ENCODE results near the gene VEZF1.
A peak's percentile ranks its signal among the peaks of the same experiment; 100 is the strongest.

Gene VEZF1, protein sequence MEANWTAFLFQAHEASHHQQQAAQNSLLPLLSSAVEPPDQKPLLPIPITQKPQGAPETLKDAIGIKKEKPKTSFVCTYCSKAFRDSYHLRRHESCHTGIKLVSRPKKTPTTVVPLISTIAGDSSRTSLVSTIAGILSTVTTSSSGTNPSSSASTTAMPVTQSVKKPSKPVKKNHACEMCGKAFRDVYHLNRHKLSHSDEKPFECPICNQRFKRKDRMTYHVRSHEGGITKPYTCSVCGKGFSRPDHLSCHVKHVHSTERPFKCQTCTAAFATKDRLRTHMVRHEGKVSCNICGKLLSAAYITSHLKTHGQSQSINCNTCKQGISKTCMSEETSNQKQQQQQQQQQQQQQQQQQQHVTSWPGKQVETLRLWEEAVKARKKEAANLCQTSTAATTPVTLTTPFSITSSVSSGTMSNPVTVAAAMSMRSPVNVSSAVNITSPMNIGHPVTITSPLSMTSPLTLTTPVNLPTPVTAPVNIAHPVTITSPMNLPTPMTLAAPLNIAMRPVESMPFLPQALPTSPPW

GRCh38 chr17:57987581-57988300 lies at the start of gene VEZF1:
VEZF1 (minus strand) TSS chr17:57988254; CDS start chr17:57988111, 143 bp downstream.
- no peak for TF ChIP-seq CTCF (IDR thresholded peaks at IDR 0.05; ENCODE audit: borderline replicate concordance, control extremely low read depth, extremely low read depth, insufficient read depth, missing control alignments)
- peak; percentile 87 for DNase-seq (ENCODE audit: low spot score)
- in situ Hi-C loops (cut with MboI; ENCODE audit: low sequenced_read_pairs, unreplicated experiment), result no loop called here

- no peak for TF ChIP-seq CTCF (IDR thresholded peaks at IDR 0.05; ENCODE audit: borderline replicate concordance, control extremely low read depth, extremely low read depth, insufficient read depth, missing control alignments)
- in situ Hi-C loops (cut with MboI; ENCODE audit: low sequenced_read_pairs, unreplicated experiment), result no loop called here
- no peak for DNase-seq (ENCODE audit: low spot score)
These were observed 44.8 kb upstream of the VEZF1 start for GRCh38 chr17:58032691-58033415.

GRCh38 chr17:58028578-58028977 lies 40.5 kb upstream of the VEZF1 start:
- in situ Hi-C loops (cut with MboI; ENCODE audit: low sequenced_read_pairs, unreplicated experiment), result no loop called here
- no peak for DNase-seq (ENCODE audit: low spot score)
- no peak for TF ChIP-seq CTCF (IDR thresholded peaks at IDR 0.05; ENCODE audit: borderline replicate concordance, control extremely low read depth, extremely low read depth, insufficient read depth, missing control alignments)

GRCh38 chr17:58020401-58020800 lies 32.3 kb upstream of the VEZF1 start:
- TF ChIP-seq CTCF (IDR thresholded peaks at IDR 0.05; ENCODE audit: borderline replicate concordance, control extremely low read depth, extremely low read depth, insufficient read depth, missing control alignments), result no peak
- in situ Hi-C loops (cut with MboI; ENCODE audit: low sequenced_read_pairs, unreplicated experiment), result no loop called here
- no peak for DNase-seq (ENCODE audit: low spot score)

DNA sequence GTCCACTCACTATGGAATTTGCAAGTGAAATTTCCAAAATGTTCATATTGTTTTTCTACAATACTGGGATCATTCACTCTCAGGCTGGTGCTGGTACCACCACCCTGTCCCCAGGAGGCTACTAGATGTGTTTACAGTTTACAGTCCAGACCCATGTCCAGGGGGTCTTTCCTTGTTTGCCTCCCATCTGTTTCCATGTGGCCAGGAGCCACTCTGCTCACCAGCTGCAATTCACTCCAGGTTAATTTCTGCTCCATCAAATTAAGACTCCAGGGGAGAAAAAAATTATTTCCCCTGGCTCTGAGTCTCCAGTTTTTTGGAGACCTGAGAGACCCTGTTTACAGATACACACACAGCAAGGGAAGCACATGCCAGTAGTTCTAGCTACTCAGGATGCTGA lies 31.5 kb upstream of the VEZF1 start:
- TF ChIP-seq CTCF (IDR thresholded peaks at IDR 0.05; ENCODE audit: borderline replicate concordance, control extremely low read depth, extremely low read depth, insufficient read depth, missing control alignments), result no peak
- in situ Hi-C loops (cut with MboI; ENCODE audit: low sequenced_read_pairs, unreplicated experiment), result no loop called here
- DNase-seq (ENCODE audit: low spot score), result no peak

- DNase-seq (ENCODE audit: low spot score), result no peak
- TF ChIP-seq CTCF (IDR thresholded peaks at IDR 0.05; ENCODE audit: borderline replicate concordance, control extremely low read depth, extremely low read depth, insufficient read depth, missing control alignments), result no peak
- in situ Hi-C loops (cut with MboI; ENCODE audit: low sequenced_read_pairs, unreplicated experiment), result no loop called here
These were observed 31.0 kb upstream of the VEZF1 start for GRCh38 chr17:58019039-58019438.
